HEK293T (cell line): ENCODE results near the gene BICD2.

ENCODE experiments used
- CTCF ChIA-PET: fragments of 350-600 bp; formaldehyde crosslinking; extraction: SDS; loops from one replicate; lab custom pipeline; 2021; ENCODE audit warnings: antibody characterized with exemption, inconsistent platforms; lab: Yijun Ruan, JAX
- POLR2A ChIA-PET: fragments of 350-600 bp; formaldehyde crosslinking; extraction: SDS; loops from one replicate; lab custom pipeline; 2020; ENCODE audit warnings: antibody characterized with exemption, inconsistent platforms; lab: Yijun Ruan, JAX
- DNase-seq: peaks from one replicate; pipeline ENCODE4 v3.0.0; 2012; ENCODE audit warnings: mixed read lengths; ENCODE audit errors: extremely low spot score
- ARNT ChIP-seq: fragments of 450-650 bp; IDR thresholded peaks from 2 replicates; pipeline ENCODE4 v1.6.1; 2017; ENCODE audit warnings: mild to moderate bottlenecking
- BHLHE40 ChIP-seq: fragments of 450-650 bp; IDR thresholded peaks from 2 replicates; pipeline ENCODE4 v1.6.1; 2016; ENCODE audit warnings: mild to moderate bottlenecking, moderate library complexity, borderline replicate concordance
- CTBP1 ChIP-seq: fragments of 450-650 bp; IDR thresholded peaks from 2 replicates; pipeline ENCODE4 v1.6.1; 2016; ENCODE audit warnings: borderline replicate concordance
- ELF4 ChIP-seq: fragments of 450-650 bp; IDR thresholded peaks from 2 replicates; pipeline ENCODE4 v1.6.1; 2017; ENCODE audit warnings: antibody characterized with exemption
- FOXA1 ChIP-seq: fragments of 450-650 bp; IDR thresholded peaks from 2 replicates; pipeline ENCODE4 v1.6.1; 2016; ENCODE audit warnings: mild to moderate bottlenecking
- FOXK2 ChIP-seq: fragments of 450-650 bp; IDR thresholded peaks from 2 replicates; pipeline ENCODE4 v1.6.1; 2016; ENCODE audit warnings: mild to moderate bottlenecking
- FOXM1 ChIP-seq: fragments of 450-650 bp; IDR thresholded peaks from 2 replicates; pipeline ENCODE4 v1.6.1; 2017; ENCODE audit warnings: mild to moderate bottlenecking, borderline replicate concordance
- HDGF ChIP-seq: fragments of 450-650 bp; IDR thresholded peaks from 2 replicates; pipeline ENCODE4 v1.6.1; 2017; ENCODE audit warnings: antibody characterized with exemption, borderline replicate concordance
- L3MBTL2 ChIP-seq: fragments of 450-650 bp; conservative IDR thresholded peaks from 2 replicates; pipeline ENCODE4 v1.6.1; 2016; ENCODE audit warnings: mild to moderate bottlenecking
- LEF1 ChIP-seq: fragments of 450-650 bp; IDR thresholded peaks from 2 replicates; pipeline ENCODE4 v1.6.1; 2017; ENCODE audit warnings: mild to moderate bottlenecking, borderline replicate concordance
- NFRKB ChIP-seq: fragments of 450-650 bp; IDR thresholded peaks from 2 replicates; pipeline ENCODE4 v1.6.1; 2016; ENCODE audit warnings: mild to moderate bottlenecking, moderate library complexity
- PKNOX1 ChIP-seq: fragments of 450-650 bp; IDR thresholded peaks from 2 replicates; pipeline ENCODE4 v1.6.1; 2016
- SP1 ChIP-seq: fragments of 450-650 bp; IDR thresholded peaks from 2 replicates; pipeline ENCODE4 v1.6.1; 2017
- SUZ12 ChIP-seq: fragments of 450-650 bp; IDR thresholded peaks from 2 replicates; pipeline ENCODE4 v1.6.1; 2016; ENCODE audit warnings: mild to moderate bottlenecking
- TARDBP ChIP-seq: fragments of 450-650 bp; IDR thresholded peaks from 2 replicates; pipeline ENCODE4 v1.6.1; 2016
- ZNF384 ChIP-seq: fragments of 450-650 bp; IDR thresholded peaks from 2 replicates; pipeline ENCODE4 v1.6.1; 2016

Gene BICD2

GRCh38 chr9:92711146-92711545 lies 53.5 kb downstream of the BICD2 start:
- CTCF ChIA-PET, result no interaction called here
- POLR2A ChIA-PET, result no interaction called here
- no peak for DNase-seq
- TF ChIP-seq LEF1, result no peak
- no peak for TF ChIP-seq FOXA1
- TF ChIP-seq ELF4, result no peak
- no peak for TF ChIP-seq FOXM1
- no peak for TF ChIP-seq HDGF
- TF ChIP-seq FOXK2, result no peak
- TF ChIP-seq SUZ12, result no peak
- TF ChIP-seq NFRKB, result no peak
- no peak for TF ChIP-seq BHLHE40
- TF ChIP-seq TARDBP, result no peak
- no peak for TF ChIP-seq PKNOX1
- no peak for TF ChIP-seq L3MBTL2
- TF ChIP-seq CTBP1, result no peak
- TF ChIP-seq ZNF384, result no peak

GRCh38 chr9:92710368-92710767 lies 54.3 kb downstream of the BICD2 start:
- ChIA-PET CTCF (no interaction called here), POLR2A (no interaction called here)
- DNase-seq, result peak; percentile 3
- TF ChIP-seq ARNT, result no peak
- TF ChIP-seq HDGF, result no peak
- TF ChIP-seq BHLHE40, result no peak
- no peak for TF ChIP-seq FOXA1
- TF ChIP-seq TARDBP, result no peak
- no peak for TF ChIP-seq ELF4
- TF ChIP-seq SUZ12, result no peak
- TF ChIP-seq ZNF384, result no peak
- no peak for TF ChIP-seq NFRKB
- TF ChIP-seq FOXM1, result no peak
- no peak for TF ChIP-seq SP1

- TF ChIP-seq TARDBP, result no peak
- peak; percentile 2 for DNase-seq
- CTCF ChIA-PET, result no interaction called here
- POLR2A ChIA-PET, result no interaction called here
Observed at GRCh38 chr9:92709954-92710353, 54.7 kb downstream of the BICD2 start.

GRCh38 chr9:92709240-92709639 lies 55.4 kb downstream of the BICD2 start:
- POLR2A ChIA-PET, result no interaction called here
- TF ChIP-seq FOXM1 (no peak), FOXA1 (no peak), NFRKB (no peak), ZNF384 (no peak), ELF4 (no peak), TARDBP (no peak)
- CTCF ChIA-PET, result no interaction called here
- DNase-seq, result no peak

GRCh38 chr9:92707530-92707929 lies 57.1 kb downstream of the BICD2 start:
- TF ChIP-seq ARNT (no peak), SP1 (no peak), CTBP1 (no peak), NFRKB (no peak), FOXM1 (no peak), TARDBP (no peak), BHLHE40 (no peak), ELF4 (no peak), LEF1 (no peak), PKNOX1 (no peak), SUZ12 (no peak), HDGF (no peak), L3MBTL2 (no peak), ZNF384 (no peak), FOXK2 (no peak), FOXA1 (no peak)
- DNase-seq, result no peak
- ChIA-PET POLR2A (no interaction called here), CTCF (interaction anchor here (0.6 to 1.8 kb wide), 3 partner anchors 9 to 569 kb away, joined by 3 to 9 read pairs (median 3); no protein-coding TSS in a partner anchor)

- ChIA-PET CTCF (interaction anchor here (0.6 to 1.8 kb wide), 3 partner anchors 10 to 164 kb away, joined by 3 to 9 read pairs (median 3); no protein-coding TSS in a partner anchor), POLR2A (no interaction called here)
- peak; percentile 57 for DNase-seq
- TF ChIP-seq L3MBTL2 (0 out of 2 replicates have a peak, but pooled peaks have one; percentile 20), LEF1 (no peak), HDGF (no peak), TARDBP (no peak), ARNT (no peak)
Observed at GRCh38 chr9:92706218-92706940, 58.3 kb downstream of the BICD2 start.

- DNase-seq, result no peak
- ChIA-PET CTCF (no interaction called here), POLR2A (interaction anchor here (0.6 kb wide), 1 partner anchor 35 kb away, joined by 3 read pairs; the partner anchor contains the start of gene IPPK)
- TF ChIP-seq PKNOX1 (no peak), SUZ12 (no peak), FOXM1 (no peak), SP1 (no peak), TARDBP (no peak), FOXK2 (no peak), ZNF384 (no peak), ELF4 (no peak), CTBP1 (no peak), HDGF (no peak), FOXA1 (no peak), ARNT (no peak), L3MBTL2 (no peak), NFRKB (no peak), BHLHE40 (no peak), LEF1 (no peak)
Observed at GRCh38 chr9:92704528-92704927, 60.1 kb downstream of the BICD2 start.
